Spleen (tissue), 11 donors: ENCODE measurements around the gene NLGN1. TPM values are rescaled to one million over a fixed set of nuclear protein-coding genes. Genes with fewer than 3 reads are reported as not detected.

Experiments used
- DNase-seq: peaks from one replicate; pipeline ENCODE4 v3.0.0-alpha.2; 2020
- H3K27ac ChIP-seq, 8 donors: fragments of 200-600 bp; sonication (generic) in 7 of 8; 1 replicate in 4 of 8; 2 replicates in 4 of 8; pipeline versions ENCODE4 v1.5.0 to v1.8.0; 2016 to 2021; ENCODE audit warnings: inconsistent platforms in 4 of 8, mild to moderate bottlenecking in 4 of 8, moderate library complexity in 1 of 8
- H3K27me3 ChIP-seq, 7 donors: fragments of 200-600 bp; sonication (generic) in 6 of 7; replicated peaks in 1 of 7; 1 replicate in 4 of 7; 2 replicates in 3 of 7; pipeline versions ENCODE4 v1.5.0 to v1.8.0; 2016 to 2021; ENCODE audit warnings: inconsistent platforms in 3 of 7, mild to moderate bottlenecking in 1 of 7
- H3K36me3 ChIP-seq, 6 donors: fragments of 200-600 bp; sonication (generic) in 5 of 6; 1 replicate in 4 of 6; 2 replicates in 2 of 6; pipeline versions ENCODE4 v1.5.0 to v1.8.0; 2016 to 2021; ENCODE audit warnings: inconsistent platforms in 2 of 6
- H3K4me1 ChIP-seq, 6 donors: fragments of 200-600 bp; sonication (generic) in 5 of 6; 1 replicate in 3 of 6; 2 replicates in 3 of 6; pipeline versions ENCODE4 v1.5.0 to v1.8.0; 2016 to 2021; ENCODE audit warnings: inconsistent platforms in 3 of 6
- H3K4me3 ChIP-seq, 8 donors: fragments of 200-600 bp; sonication (generic) in 7 of 8; 1 replicate in 4 of 8; 2 replicates in 4 of 8; pipeline versions ENCODE4 v1.5.0 to v1.8.0; 2016 to 2021; ENCODE audit warnings: inconsistent platforms in 4 of 8, mild to moderate bottlenecking in 4 of 8, moderate library complexity in 2 of 8
- H3K9me3 ChIP-seq, 8 donors: fragments of 200-600 bp; sonication (generic) in 7 of 8; 1 replicate in 4 of 8; 2 replicates in 4 of 8; pipeline versions ENCODE4 v1.5.0 to v1.8.0; 2016 to 2021; ENCODE audit warnings: inconsistent platforms in 4 of 8
- CTCF ChIP-seq, 11 experiments: fragments of 200-600 bp in 7 of 11; fragments of 450-650 bp in 4 of 11; sonication (generic) in 4 of 11; IDR thresholded peaks in 8 of 11; conservative IDR thresholded peaks in 3 of 11; 1 replicate in 7 of 11; 2 replicates in 4 of 11; pipeline versions ENCODE4 v1.4.0 to v1.8.0; 2016 to 2021; ENCODE audit warnings: antibody characterized with exemption in 11 of 11, inconsistent platforms in 4 of 11, mild to moderate bottlenecking in 1 of 11
- POLR2A ChIP-seq, 3 donors: fragments of 450-650 bp; IDR thresholded peaks; one replicate each; pipeline ENCODE4 v1.5.1; 2017; ENCODE audit warnings: antibody characterized with exemption in 3 of 3, mild to moderate bottlenecking in 1 of 3
- POLR2AphosphoS5 ChIP-seq, 3 donors: sonication (generic); formaldehyde crosslinking; IDR thresholded peaks; one replicate each; pipeline ENCODE4 v1.5.1; 2017; ENCODE audit warnings: antibody characterized with exemption in 3 of 3
- WGBS, 5 donors: extraction: QIAGEN DNeasy Blood & Tissue Kit in 3 of 5; methylation state at CpG; one replicate each; pipeline versions ENCODE4 v1.1.5 to v1.1.7; 2013 to 2018; 5-methylcytosine and 5-hydroxymethylcytosine counted together
- intact Hi-C: fragments of 100-400 bp; cut with DNase I; formaldehyde crosslinking; loops from one replicate; pipeline ENCODE4 v1.15.0; 2023; ENCODE audit warnings: low total_unique reads
- polyA plus RNA-seq, 3 donors: library from polyadenylated mRNA; stranded (reverse); fragments of 200-250 nt; gene quantifications; one replicate each; pipeline ENCODE4 v1.2.1, GENCODE V29; 2013
- total RNA-seq, 7 donors: library from RNA; depleted of rRNA in 3 of 7; stranded (reverse); fragments of >200 nt in 3 of 7; fragmentation: NEBNext Ultra II Directional in 4 of 7; extraction: Animal tissue kit (Norgen Biotek cat#: 25700) in 4 of 7; gene quantifications; one replicate each; pipeline versions ENCODE4 v1.1.0 to v1.2.1, GENCODE V29; 2016 to 2021
- donor health status: healthy with polysubstance abuse.
- donor health status: DM: no; HTN: no; CAD: no; lungs with moderate emphysema.
- donor health status: DM: no; HTN: no; CAD: no.
- donor health status: Bipolar disorder and iron deficiency.
- donor health status: healthy.
- donor health status: DM: no; HTN: no; CAD: no.
- donor health status: DM: yes; HTN: yes; CAD: no.

NLGN1 gene
- total and polyA plus RNA-seq, 10 donors = 0.03 to 0.13 (median 0.03) TPM; not detected in 7

DNA sequence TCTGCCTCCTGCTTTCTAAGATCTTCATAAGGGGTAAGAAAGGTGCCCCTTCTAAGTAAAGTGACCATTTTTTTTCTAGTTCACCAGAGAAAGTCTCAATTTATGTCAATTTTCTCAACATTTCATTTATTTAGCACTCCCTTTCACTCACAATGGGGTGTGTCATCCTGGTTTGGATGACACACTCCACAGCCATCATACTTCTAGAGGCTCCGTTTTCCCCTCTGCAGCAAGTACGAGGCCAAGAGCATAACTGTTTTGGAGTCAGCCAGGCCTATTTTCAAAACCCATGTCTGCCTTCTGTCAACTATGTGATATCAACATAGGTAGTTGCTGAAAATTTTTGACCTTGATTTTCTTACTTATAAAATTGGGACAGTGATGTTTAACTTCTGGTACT is 703.2 kb downstream of the NLGN1 start:
- TF ChIP-seq CTCF (IDR thresholded peaks at IDR 0.05 in 8 of 11, conservative IDR thresholded peaks at IDR 0.05 in 3 of 11) = no peak
- no peak for TF ChIP-seq POLR2A (IDR thresholded peaks at IDR 0.05)
- no peak for TF ChIP-seq POLR2AphosphoS5 (IDR thresholded peaks at IDR 0.05)
- H3K4me3 ChIP-seq = no peak overlapping the region
- no peaks in the 10 kb centered on the region for H3K9me3 ChIP-seq
- no peaks in the 10 kb centered on the region for H3K4me1 ChIP-seq
- H3K36me3 ChIP-seq = no peaks in the 10 kb centered on the region
- DNase-seq = no peak
- intact Hi-C loops = no loop called here
- 83 to 90% (median 89%) methylated on average over 2 of the region's 2 CpGs for WGBS, 5 donors
- no peak overlapping the region for H3K27ac ChIP-seq
- H3K27me3 ChIP-seq = no peaks in the 10 kb centered on the region

DNA sequence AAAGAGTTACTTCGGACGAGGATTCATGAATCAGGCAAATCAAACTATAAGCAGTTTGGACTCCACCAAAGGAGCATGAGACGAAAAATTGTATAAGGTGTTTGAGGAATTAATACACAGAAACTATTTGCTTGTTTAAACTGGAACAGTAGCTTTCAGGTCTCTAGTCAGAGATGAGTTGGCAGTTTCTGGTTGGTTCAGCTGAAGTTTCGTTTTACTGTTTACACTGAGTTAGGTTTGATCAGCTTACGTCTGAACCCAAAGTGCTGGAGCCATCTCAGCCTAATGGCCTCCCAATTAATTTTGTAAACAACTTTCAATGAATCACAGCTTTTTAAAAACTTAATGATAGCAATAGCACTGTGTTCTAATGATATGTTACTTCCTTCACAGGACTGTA is 703.7 kb downstream of the NLGN1 start:
- no peak overlapping the region for H3K27ac ChIP-seq
- no peaks in the 10 kb centered on the region for H3K36me3 ChIP-seq
- intact Hi-C loops = no loop called here
- 79 to 87% (median 84%) methylated on average over 5 of the region's 5 CpGs for WGBS, 5 donors
- H3K9me3 ChIP-seq = no peaks in the 10 kb centered on the region
- DNase-seq = no peak
- TF ChIP-seq POLR2A (IDR thresholded peaks at IDR 0.05) (no peak), POLR2AphosphoS5 (IDR thresholded peaks at IDR 0.05) (no peak), CTCF (IDR thresholded peaks at IDR 0.05 in 8 of 11, conservative IDR thresholded peaks at IDR 0.05 in 3 of 11) (no peak)
- no peaks in the 10 kb centered on the region for H3K27me3 ChIP-seq
- no peak overlapping the region for H3K4me3 ChIP-seq
- H3K4me1 ChIP-seq = no peaks in the 10 kb centered on the region

DNA sequence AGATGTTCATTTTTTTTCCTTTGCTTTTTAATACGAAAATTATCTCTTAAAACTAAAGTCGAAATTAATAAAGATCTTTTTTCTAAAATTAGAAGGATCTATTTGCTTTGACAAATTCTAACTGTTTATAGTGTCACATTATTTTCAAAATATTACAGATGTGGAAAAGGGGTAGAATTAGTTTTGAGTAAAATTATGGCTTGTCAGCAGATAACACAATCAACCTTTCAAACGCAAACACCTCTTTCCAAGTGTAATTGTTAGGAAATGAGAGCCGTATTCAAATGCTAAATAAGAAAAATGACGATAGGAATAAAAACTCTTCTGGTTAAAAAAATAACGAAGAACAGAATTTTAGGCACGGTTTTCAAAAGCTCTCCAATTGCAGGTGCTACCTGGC is 704.7 kb downstream of the NLGN1 start:
- no peak for TF ChIP-seq CTCF (IDR thresholded peaks at IDR 0.05 in 8 of 11, conservative IDR thresholded peaks at IDR 0.05 in 3 of 11)
- TF ChIP-seq POLR2AphosphoS5 (IDR thresholded peaks at IDR 0.05) = no peak
- no peak for TF ChIP-seq POLR2A (IDR thresholded peaks at IDR 0.05)
- no peaks in the 10 kb centered on the region for H3K27me3 ChIP-seq
- H3K4me3 ChIP-seq = no peak overlapping the region
- no peak for DNase-seq
- no peak overlapping the region for H3K27ac ChIP-seq
- intact Hi-C loops = no loop called here
- no peaks in the 10 kb centered on the region for H3K36me3 ChIP-seq
- 79 to 88% (median 84%) methylated on average over 7 of the region's 7 CpGs for WGBS, 5 donors
- no peaks in the 10 kb centered on the region for H3K9me3 ChIP-seq
- no peaks in the 10 kb centered on the region for H3K4me1 ChIP-seq

- no peaks in the 10 kb centered on the region for H3K27me3 ChIP-seq
- no peaks in the 10 kb centered on the region for H3K4me1 ChIP-seq
- H3K4me3 ChIP-seq = no peak overlapping the region
- H3K36me3 ChIP-seq = no peaks in the 10 kb centered on the region
- H3K9me3 ChIP-seq = no peaks in the 10 kb centered on the region
- H3K27ac ChIP-seq = no peak overlapping the region
- WGBS, 5 donors = 77 to 92% (median 81%) methylated on average over 3 of the region's 3 CpGs
- intact Hi-C loops = no loop called here
- TF ChIP-seq POLR2A (IDR thresholded peaks at IDR 0.05) = no peak
- no peak for TF ChIP-seq CTCF (IDR thresholded peaks at IDR 0.05 in 8 of 11, conservative IDR thresholded peaks at IDR 0.05 in 3 of 11)
- no peak for TF ChIP-seq POLR2AphosphoS5 (IDR thresholded peaks at IDR 0.05)
- no peak for DNase-seq
Measured at GRCh38 chr3:174102866-174103265, 705.3 kb downstream of the NLGN1 start.
